Stimulated activated CD4-positive, alpha-beta T cell treated with anti-CD3 and anti-CD28 coated beads, Interleukin-4, amount 100 ng/mL, for 24 hours (primary cell): Measurements from ENCODE around the gene RDH13.
"Not testable (repeated sequence)": the region's sequence is repeated elsewhere in the genome, so short reads cannot be mapped to it uniquely, and the experiment has no call there.

Source experiments
- DNase-seq: peaks from one replicate; pipeline ENCODE4 v3.0.0-alpha.2; 2020

The RDH13 gene

DNA sequence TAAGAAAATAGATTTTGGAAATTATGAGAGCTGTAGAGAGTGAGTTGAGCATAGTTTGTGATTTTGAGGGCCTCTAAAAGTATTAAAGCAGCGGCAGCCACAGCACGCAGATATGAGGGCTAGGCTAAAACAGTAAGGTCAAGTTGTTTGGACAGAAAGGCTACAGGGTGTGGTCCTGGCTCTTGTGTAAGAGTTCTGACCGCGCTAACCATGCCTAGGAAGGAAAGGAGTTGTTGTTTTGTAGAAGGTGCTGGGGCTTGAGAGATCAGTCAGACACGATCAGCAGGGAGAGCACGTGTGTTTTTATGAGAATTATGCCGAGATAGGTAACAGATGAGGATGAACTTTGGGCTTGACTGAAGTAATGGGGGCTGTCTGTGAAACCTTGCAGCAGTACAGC lies 54.2 kb downstream of the RDH13 start:
- DNase-seq = not testable (repeated sequence)

- DNase-seq = not testable (repeated sequence)
These were observed 54.8 kb downstream of the RDH13 start for GRCh38 chr19:55008189-55008588.

DNA sequence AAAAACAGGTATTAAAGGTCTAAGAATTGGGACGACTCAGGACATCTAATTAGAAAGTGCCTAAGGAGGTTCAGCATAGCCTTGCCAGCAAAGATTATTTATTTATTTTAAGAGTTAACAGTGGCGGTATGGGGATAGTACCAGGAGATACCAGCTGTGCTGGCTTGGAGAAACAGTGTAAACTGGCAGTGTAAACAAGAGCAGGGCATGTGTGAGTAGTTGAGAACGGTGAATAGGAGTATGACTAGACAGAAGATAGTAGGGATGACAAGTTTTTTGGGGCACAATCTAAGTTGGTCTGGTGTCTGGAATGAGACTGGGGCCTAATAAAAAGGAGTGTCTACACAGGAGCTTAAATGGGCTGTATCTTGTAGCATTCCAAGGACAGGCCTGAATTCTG lies 55.4 kb downstream of the RDH13 start:
- not testable (repeated sequence) for DNase-seq

DNA sequence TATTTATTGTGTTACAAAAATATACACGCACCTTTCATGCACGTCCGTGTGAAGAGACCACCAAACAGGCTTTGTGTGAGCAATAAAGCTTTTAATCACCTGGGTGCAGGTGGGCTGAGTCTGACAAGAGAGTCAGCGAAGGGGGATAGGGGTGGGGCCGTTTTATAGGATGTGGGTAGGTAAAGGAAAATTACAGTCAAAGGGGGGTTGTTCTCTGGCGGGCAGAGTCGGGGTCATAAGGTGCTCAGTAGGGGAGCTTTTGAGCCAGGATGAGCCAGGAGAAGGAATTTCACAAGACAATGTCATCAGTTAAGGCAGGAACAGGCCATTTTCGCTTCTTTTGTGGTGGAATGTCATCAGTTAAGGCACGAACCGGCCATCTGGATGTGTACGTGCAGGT lies 56.2 kb downstream of the RDH13 start:
- DNase-seq = not testable (repeated sequence)

- peak; percentile 37 for DNase-seq
These were observed 57.1 kb downstream of the RDH13 start for GRCh38 chr19:55005684-55006488.

DNA sequence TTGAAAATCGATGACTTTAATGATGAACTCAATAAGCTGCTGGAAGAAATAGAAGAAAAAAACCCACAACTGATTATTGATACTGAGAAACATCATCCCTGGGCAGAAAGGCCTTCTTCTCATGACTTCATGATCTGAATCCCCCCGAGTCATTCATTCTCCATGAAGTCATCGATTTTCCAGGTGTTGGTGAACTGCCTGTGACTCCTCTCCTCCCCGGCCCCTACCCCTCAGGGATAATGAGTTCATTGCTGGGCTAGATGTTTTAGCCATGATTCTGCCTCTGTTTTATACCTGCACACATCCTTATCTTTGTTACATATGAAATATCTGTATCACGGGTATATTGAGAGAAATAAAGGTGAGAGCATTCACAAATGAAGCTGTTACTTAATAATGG lies 62.2 kb downstream of the RDH13 start:
- DNase-seq = no peak

- not testable (repeated sequence) for DNase-seq
These were observed 64.2 kb downstream of the RDH13 start for GRCh38 chr19:54998751-54999239.

DNA sequence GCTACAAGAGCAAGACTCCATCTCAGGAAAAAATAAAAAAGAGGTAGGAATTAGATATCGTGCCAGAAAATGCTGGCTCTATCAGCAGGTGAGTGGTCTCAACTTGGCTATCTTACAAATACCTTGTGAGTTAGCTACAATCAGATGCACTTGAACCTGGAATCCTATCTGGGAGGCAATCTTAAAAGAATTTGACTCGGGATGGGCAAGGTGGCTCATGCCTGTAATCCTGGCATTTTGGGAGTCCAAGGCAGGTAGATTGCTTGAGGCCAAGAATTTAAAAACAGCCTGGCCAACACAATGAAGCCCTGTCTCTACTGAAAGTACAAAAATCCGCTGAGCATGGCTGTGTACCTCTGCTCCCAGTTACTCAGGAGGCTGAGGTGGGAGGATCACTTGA lies 67.4 kb downstream of the RDH13 start:
- no peak for DNase-seq
